ENCODE data around the gene FCAMR.
"Not testable (repeated sequence)": the region's sequence is repeated elsewhere in the genome, so short reads cannot be mapped to it uniquely, and the experiment has no call there.

FCAMR gene

DNA sequence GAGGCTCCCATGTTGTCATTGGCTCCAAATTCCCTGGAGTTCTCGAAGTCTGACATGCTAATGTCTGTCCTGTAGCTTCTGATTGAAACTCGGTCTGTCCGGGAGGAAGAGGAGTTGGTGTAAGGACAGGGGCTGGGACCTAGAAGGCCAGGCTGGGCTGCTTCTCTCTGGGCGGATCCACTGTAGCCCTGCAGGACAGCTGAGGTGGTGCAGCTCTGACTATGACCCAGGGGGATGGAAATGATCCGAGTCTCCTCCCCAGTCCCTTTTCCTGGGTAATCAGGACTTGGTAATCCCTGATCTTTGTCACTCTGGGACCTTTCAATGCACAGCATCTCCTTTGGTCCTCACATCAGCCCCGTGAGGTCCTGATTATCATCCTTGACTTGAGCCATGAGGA lies 38.6 kb downstream of the FCAMR start:
- no peak for DNase-seq

DNA sequence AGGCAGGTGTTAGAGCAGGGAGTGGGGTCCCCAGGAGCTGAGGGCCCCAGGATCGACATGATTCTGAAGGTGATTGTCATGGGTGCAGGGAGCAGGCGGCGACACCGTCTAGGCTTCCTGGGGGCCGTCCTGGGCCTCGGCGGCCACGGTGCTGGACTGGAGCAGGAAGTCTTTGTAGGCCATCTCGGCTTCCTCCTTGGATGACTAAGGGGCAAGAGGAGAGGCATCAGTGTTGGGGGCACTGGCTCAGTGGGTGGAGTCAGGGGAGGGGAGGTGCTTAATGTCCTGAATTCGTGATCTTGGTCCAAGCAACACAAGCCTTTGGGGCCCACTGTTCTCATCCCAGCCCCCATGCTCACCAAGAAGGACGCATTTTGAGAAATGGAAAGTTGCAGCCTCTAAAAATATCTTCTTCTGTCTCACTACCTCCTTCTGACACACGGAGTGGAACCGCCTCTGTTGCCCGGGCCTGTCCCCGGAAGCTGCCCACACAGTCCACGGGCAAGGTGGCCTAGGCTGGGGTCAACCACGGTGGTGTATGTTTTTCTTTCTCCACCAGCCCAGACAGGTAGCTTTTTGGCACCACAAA lies 40.0 kb downstream of the FCAMR start:
- DNase-seq = peak; percentile 69 to 82

DNA sequence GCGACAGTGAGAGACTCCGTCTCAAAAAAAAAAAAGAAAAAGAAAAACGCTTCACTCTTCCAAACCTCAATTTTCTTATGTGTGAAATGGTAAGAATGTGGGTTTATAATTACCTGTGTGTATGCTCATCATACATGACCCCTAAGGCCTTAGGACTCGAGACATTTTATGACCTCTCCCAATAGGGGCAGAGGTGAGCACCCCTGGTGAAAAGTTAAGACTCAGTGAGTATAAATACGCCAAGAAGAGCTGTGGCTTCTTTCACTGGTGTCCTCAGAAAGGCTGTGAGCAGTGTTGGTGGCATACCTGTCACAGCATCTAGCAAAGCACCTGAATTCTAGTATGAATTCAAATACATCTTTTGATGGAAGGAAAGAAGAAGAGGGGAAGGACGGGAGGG lies 40.7 kb downstream of the FCAMR start:
- no peak for DNase-seq

DNA sequence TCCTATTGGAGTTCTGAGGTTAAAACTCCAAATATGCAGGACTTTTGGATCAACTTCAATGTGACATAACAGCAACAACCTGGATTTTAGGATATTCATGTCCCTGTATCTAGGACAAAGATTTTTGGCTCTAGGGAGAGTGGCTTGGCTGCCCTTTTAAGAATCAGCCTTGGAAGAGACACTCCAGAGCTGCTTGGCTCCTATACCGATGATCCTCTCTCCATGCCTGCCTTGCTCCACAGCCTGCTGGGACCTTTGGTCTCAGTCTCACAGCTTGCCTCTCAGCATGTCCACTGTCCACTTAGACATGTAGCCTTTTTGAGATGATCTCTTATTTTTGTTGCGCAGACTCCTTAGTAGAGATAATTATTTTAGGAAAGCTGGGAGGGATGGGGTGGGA lies 44.0 kb downstream of the FCAMR start:
- no peak for DNase-seq

- peak; percentile 96 for DNase-seq
Observed at GRCh38 chr1:206925106-206925736, 45.0 kb downstream of the FCAMR start.

DNA sequence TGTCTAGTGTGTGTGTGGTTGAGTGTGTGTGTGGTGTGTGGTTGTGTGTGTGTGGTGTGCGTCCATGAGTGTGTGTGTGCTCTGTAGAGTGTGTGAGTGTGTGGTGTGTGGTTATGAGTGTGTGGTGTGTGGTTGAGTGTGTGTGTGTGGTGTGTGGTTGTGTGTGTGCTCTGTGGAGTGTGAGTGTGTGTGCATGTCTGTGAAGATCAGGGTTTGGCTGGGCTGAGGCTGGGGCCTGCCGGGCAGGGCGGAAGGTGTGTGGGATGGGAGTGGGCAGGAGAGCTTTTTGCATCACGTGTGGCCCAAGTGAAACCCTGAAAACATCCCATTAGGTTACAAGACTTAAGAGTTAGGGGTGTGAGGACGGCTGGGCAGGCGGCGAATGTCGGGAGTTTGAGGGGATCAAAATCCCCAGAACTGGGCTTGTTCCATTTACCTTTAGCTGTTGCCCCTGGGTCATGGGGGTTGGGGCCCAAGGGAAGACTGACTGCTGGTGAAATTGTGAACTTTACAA lies 45.6 kb downstream of the FCAMR start:
- DNase-seq = peak; percentile 40 to 82

DNA sequence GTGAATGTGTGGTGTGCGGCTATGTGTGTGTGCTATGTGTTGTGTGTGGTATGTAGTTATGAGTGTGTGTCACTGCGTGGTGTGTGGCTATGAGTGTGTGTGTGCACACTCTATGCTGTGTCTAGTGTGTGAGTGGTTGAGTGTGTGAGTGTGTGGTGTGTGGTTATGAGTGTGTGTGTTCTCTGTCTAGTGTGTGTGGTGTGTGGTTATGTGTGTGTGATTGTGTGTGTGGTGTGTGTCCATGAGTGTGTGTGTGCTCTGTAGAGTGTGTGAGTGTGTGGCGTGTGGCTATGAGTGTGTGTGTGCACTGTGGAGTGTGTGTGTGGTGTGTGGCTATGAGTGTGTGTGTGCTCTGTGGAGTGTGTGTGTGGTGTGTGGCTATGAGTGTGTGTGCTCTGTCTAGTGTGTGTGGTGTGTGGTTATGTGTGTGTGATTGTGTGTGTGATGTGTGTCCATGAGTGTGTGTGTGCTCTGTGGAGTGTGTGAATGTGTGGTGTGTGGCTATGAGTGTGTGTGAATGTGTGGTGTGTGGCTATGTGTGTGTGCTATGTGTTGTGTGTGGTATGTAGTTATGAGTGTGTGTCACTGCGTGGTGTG lies 46.2 kb downstream of the FCAMR start:
- DNase-seq = not testable (repeated sequence)

DNA sequence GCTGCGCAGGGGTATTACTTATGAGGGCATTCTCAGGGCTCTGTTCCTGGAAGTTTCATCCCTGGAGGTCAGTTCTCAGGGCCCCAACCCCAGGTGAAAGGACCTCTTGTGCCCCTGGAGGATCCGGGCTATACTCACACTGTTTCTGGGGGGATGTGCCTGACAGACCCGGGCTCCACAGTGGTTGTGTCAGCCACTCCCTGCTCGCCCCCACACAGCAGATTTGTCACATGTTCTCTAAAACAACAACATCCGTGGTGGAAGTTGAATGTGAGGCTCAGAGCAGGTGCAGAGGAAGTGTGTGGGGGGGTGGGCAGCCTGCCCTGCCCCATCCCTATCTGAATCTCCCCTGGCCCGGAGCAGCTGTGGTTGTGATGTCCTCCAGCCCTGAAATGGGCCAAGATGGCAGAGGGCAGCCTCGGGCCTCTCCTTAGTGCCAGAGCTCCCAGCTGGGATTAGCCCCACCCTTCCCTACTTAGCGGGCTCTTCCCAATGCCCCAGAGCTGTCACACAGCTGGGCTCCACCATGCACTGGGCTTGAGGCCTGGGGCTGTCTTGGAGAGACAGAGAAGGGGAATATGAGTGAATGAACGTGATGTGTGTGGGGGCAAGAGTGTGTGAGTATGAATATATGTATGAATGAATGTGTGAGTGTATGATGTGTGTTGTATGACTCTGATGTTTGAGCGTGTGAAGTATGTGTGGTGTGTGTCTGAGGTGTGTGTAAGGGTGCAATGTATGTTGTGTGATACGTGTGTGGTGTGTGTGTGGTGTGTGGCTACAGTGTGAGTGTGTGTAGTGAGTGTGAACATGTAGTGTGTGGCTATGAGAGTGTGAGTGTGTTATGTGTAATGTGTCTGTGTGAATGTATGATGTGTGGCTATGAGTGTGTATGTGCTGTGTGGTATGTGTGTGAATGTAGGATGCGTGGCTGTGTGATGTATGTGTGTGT lies 47.0 kb downstream of the FCAMR start:
- DNase-seq = peak; percentile 60 to 88

- DNase-seq = no peak
Observed at GRCh38 chr1:206922524-206922923, 47.7 kb downstream of the FCAMR start.

GRCh38 chr1:206921772-206922265 lies 48.4 kb downstream of the FCAMR start, which contains the start of gene FCMR:
Gene FCMR (minus strand): TSS chr1:206921941. CDS start chr1:206921854, 87 bp downstream.
- peak; percentile 91 to 92 for DNase-seq

GRCh38 chr1:206918076-206918475 lies 52.2 kb downstream of the FCAMR start:
- no peak for DNase-seq

DNA sequence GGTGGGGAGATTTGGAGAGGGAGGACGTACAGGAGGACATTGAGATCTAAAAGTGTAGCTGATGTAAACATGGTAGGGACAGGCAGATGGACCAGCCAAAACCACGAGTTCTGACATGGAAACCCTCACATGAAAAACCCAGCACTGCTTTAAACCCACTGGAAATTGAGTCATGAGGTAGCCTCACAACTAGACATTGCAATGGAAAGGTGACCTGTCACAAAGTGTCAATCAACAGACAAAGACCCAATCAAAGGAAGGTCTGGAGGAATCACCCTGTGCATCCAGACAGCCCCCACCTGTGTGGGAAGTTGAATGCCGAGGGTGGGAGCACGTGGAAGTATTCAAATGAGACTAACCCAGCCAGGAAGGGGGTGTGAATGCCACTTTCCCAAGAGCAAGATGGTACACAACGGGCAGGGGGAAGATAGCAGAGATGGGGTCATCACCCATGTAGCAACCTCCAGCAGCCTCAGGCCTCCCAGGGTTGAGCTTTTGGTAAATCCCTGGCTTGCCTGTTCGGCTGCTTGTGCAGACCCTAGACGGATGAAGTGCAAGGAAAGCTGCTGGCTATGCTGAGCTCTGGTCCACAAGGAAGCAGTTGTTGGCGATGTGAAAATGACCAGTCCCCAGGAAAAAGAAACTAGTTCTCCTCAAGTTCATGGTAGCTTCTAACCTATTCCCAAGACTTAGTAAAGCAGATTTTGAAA lies 54.1 kb downstream of the FCAMR start:
- no peak for DNase-seq

DNA sequence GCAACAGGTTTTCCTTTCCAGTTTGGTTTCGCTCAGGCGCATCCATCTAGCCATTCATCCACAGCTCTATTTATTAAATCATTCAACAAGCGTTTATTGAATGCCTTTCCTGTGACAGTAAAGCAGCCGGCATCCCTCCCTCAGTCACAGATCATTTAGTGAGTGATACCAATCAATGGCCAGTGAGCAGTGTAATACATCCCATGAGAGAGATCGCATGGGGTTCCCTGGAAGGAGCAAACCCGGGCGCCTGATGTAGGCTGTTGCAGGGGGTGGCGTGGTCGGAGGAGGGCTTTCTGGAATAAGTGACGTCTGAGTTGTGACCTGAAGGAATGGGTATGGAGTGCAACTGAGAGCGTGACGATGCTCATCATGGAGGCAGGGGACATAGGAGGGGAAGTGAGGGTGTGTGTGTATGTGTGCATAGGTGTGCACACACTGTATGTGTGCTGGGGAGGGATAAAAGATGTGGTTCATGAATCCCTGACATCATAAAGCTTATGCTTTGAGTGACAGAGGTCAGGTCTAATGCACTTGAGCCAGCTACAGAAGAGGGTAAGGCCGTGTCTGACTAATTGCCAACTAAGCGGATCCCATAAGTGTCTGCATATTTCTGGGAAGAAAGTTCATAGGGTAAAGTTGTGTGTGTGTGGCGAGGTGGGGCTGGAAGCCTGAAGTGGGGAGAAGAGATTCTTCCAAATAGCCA lies 55.1 kb downstream of the FCAMR start:
- no peak for DNase-seq

- no peak for DNase-seq
Observed at GRCh38 chr1:206913766-206914537, 56.3 kb downstream of the FCAMR start.

DNA sequence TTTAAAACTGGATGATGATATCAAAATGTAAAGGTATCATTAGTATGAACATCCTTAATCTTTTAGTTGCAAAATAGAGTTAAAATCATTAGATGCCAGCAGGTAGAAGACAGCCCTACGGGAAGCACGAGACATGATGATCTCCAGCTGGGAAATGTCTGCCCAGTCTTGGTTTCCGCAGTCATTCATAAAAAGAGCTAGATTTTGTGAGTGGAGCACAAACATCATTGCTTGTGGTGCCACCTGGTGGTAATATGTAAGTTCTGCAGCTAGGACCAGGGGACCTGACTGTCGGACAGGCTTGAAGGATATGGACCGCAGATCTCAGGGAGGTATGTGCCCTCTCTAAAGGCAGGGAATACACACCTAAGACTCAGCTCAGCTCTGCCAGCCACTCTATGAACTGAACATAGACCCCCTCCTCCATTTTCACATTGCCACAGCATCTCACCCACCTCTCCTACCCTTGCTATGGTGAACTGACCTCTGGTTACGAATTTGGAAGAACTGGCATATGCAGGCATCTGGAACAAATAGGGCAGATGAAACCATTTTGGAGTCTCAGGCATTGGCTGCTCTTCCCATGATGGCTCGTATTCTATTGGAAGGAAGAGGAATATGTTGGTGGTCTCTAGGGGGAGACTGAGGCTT lies 57.7 kb downstream of the FCAMR start:
- peak; percentile 80 to 86 for DNase-seq

- DNase-seq = peak; percentile 54 to 60
Observed at GRCh38 chr1:206911064-206911663, 59.1 kb downstream of the FCAMR start.

DNA sequence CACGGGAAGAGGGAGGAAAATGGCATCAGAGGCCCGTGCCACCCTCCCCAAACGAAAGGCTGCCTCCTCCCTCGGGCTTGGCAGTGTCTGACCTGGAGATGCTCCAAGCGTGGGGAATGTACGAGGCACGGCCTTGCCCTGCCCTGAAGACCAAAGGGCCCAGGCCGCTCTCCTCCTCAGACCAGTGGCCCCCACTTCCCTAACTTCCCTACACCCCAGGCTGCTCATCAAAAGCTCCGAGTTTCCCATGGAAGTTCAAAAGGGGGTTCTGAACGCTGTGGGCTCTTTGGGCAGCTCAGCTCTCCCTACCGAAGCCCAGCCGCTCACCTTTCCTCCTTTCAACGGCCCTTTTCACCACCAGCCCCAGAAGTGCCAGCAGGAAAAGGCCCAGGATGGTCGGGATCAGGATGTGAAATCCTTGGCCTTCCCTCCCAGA lies 60.4 kb downstream of the FCAMR start:
- no peak for DNase-seq

DNA sequence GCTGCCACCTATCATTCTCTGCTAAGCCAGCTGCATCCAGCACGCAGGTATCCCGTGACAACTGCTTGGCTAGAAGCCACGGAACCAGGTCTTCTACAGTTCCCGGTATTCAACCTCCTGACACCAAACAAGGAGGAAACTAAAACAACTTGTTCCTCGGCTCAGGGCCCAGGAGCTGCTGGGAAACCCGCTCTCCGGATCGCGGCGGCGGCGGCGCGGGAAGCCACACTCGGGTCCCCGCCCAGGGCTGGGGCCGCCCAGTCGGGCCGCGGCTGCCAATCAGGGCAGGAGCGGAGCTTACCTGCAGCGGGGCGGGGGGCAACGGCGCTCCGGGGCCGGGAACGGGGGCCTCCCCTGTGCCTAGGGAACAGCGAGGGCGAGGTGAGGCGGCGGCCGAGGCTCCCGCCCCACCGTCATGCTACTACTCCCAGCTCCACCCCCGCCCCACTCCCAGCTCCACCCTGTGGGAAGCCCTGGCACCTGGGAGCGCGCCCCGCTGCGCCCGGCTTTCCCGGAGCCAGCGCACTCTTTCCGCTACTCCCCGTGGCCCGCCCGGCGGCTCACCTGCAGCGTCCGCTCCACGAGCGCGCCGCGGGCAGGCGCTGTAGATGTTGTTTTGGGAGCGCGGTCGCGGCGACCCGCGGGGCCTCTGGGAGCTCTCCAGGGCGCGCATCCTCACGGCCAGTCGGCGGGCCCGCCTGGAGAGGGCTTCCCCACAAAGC lies 60.9 kb downstream of the FCAMR start:
- DNase-seq = no peak

GRCh38 chr1:206908038-206908437 lies 62.2 kb downstream of the FCAMR start:
- no peak for DNase-seq

All from inflammatory macrophage (primary cell).